H7 (cell line): ENCODE data around the gene NAPEPLD. TPM values are rescaled to one million over a fixed set of nuclear protein-coding genes. Genes with fewer than 3 reads are reported as not detected.
"Not testable (repeated sequence)": the region's sequence is repeated elsewhere in the genome, so short reads cannot be mapped to it uniquely, and the experiment has no call there.

Experiments
- DNase-seq: peaks from one replicate; pipeline ENCODE4 v3.0.0; 2012
- H3K27me3 ChIP-seq: 2 replicates; pipeline ENCODE4 v1.6.0; 2011; ENCODE audit warnings: mild to moderate bottlenecking, low read length; ENCODE audit not compliant: control insufficient read depth, insufficient read depth
- H3K36me3 ChIP-seq: replicated peaks from 2 replicates; pipeline ENCODE4 v1.5.1; 2011; ENCODE audit warnings: low read length; ENCODE audit not compliant: control insufficient read depth, insufficient read depth
- H3K4me3 ChIP-seq: 2 replicates; pipeline ENCODE4 v1.5.1; 2011; ENCODE audit warnings: low read depth, mild to moderate bottlenecking, control low read depth, low read length, moderate library complexity; ENCODE audit not compliant: insufficient read depth
- total RNA-seq: library from RNA; depleted of rRNA; stranded (reverse); fragments of >200 nt; shearing (Covaris generic); gene quantifications from 2 replicates; pipeline ENCODE4 v1.2.3, GENCODE V29; 2014

NAPEPLD gene
- total RNA-seq, 1 experiment from 2014 or later = 1.6 TPM

GRCh38 chr7:103106703-103107070 lies 42.2 kb downstream of the NAPEPLD start:
- H3K4me3 ChIP-seq, H3K27me3 ChIP-seq, H3K36me3 ChIP-seq, DNase-seq: not testable (repeated sequence)

GRCh38 chr7:103106005-103106702 lies 42.7 kb downstream of the NAPEPLD start:
- Histone ChIP-seq H3K27me3 (no peaks in the 10 kb centered on the region), H3K4me3 (no peak overlapping the region)
- DNase-seq = no peak

GRCh38 chr7:103101543-103101942 lies 47.4 kb downstream of the NAPEPLD start:
- H3K27me3 ChIP-seq = no peaks in the 10 kb centered on the region
- DNase-seq = no peak
- H3K36me3 ChIP-seq = peaks cover 1% of the 10 kb centered on the region

More at GRCh38 chr7:103106005-103106702, 42.7 kb downstream of the NAPEPLD start:
- H3K36me3 ChIP-seq = no peaks in the 10 kb centered on the region

DNA sequence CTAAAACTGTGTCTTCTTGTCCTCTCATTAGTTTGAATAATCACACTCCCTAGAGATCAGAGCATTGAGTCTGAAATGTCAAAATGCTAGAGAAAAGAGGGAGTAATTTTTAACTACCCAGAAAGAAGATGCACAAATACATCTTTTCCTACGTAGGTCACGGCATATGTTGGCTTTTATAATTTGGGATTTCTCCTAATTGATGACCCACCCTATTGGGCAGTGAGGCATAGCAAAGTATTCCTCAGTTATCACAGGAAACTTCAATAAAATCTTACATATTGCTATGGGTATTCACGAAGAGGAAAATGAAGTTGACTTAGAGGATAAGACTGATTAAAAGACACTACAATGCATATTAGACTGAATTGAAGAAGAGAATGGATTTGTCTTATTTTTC lies 48.6 kb downstream of the NAPEPLD start:
- Histone ChIP-seq H3K27me3 (no peaks in the 10 kb centered on the region), H3K4me3 (no peak overlapping the region), H3K36me3 (peaks cover 1% of the 10 kb centered on the region)
- no peak for DNase-seq

More at GRCh38 chr7:103101543-103101942, 47.4 kb downstream of the NAPEPLD start:
- H3K4me3 ChIP-seq = no peak overlapping the region

- no peaks in the 10 kb centered on the region for H3K27me3 ChIP-seq
- no peak for DNase-seq
- H3K4me3 ChIP-seq = no peak overlapping the region
- peaks cover 1% of the 10 kb centered on the region for H3K36me3 ChIP-seq
Observed at GRCh38 chr7:103097041-103097440, 51.9 kb downstream of the NAPEPLD start.

DNA sequence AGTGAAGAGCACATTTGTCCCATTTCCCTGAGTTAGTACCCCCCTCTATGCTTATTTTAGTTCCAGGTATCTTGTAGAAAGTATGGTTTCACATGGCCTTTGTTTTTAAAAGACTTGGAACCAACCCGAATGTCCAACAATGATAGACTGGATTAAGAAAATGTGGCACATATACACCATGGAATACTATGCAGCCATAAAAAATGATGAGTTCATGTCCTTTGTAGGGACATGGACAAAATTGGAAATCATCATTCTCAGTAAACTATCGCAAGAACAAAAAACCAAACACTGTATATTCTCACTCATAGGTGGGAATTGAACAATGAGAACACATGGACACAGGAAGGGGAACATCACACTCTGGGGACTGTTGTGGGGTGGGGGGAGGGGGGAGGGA lies 53.3 kb downstream of the NAPEPLD start:
- H3K4me3 ChIP-seq, DNase-seq, H3K27me3 ChIP-seq, H3K36me3 ChIP-seq: not testable (repeated sequence)

DNA sequence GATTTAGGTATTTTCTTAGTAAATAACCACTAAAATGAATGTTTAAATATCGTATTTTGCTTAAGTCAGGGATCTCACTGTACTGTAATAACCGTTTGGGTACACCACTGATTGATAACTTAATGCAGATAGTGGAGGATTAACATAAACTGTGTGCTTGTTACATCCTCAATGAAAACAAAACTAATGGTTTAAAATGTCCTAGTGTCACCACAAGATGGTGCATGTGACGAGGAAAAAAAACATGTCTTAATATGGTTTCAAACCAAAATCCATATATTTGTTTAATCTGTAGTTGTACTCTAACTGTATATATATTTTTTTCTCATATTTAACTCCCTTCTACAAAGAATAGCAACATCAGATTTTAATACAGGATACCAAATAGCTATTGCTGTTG lies 54.8 kb downstream of the NAPEPLD start:
- H3K36me3 ChIP-seq = no peaks in the 10 kb centered on the region; the same call in none of the 2 replicates
- H3K4me3 ChIP-seq = no peak overlapping the region
- no peaks in the 10 kb centered on the region for H3K27me3 ChIP-seq
- DNase-seq = no peak

GRCh38 chr7:103093429-103093828 lies 55.5 kb downstream of the NAPEPLD start:
- H3K27me3 ChIP-seq = no peaks in the 10 kb centered on the region
- no peak for DNase-seq
- no peak overlapping the region for H3K4me3 ChIP-seq
- no peaks in the 10 kb centered on the region; the same call in none of the 2 replicates for H3K36me3 ChIP-seq

- not testable (repeated sequence) for DNase-seq, H3K4me3 ChIP-seq, H3K36me3 ChIP-seq, H3K27me3 ChIP-seq
Observed at GRCh38 chr7:103092321-103092720, 56.6 kb downstream of the NAPEPLD start.

- no peaks in the 10 kb centered on the region for H3K27me3 ChIP-seq
- DNase-seq = no peak
- H3K4me3 ChIP-seq = no peak overlapping the region
- H3K36me3 ChIP-seq = peaks cover 6% of the 10 kb centered on the region; the same call in 1 of the 2 replicates
Observed at GRCh38 chr7:103083210-103083609, 65.7 kb downstream of the NAPEPLD start.

- Histone ChIP-seq H3K36me3 (peaks cover 6% of the 10 kb centered on the region; the same call in 1 of the 2 replicates), H3K4me3 (no peak overlapping the region), H3K27me3 (no peaks in the 10 kb centered on the region)
- no peak for DNase-seq
Observed at GRCh38 chr7:103082497-103082896, 66.4 kb downstream of the NAPEPLD start.

DNA sequence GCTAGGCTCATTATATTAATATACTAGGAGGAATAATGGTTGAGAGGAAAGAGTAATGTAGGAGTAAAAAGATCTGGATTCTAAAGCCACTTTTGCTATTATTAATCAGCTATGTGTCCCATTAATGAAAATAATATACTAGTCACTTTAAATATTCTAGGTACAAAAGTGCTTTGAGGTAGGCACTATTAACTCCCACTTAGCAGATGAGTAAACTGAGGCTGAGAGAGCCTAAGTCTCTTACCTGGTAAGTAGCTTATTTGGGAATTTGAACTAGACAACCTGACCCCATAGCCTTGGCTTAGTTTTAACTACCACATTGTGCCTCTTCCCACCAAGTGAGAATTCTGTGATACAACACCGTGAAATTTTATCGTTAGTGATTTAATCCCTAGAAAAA lies 68.0 kb downstream of the NAPEPLD start:
- Histone ChIP-seq H3K36me3 (0 out of 2 replicates have a peak, but pooled peaks cover 4% of the 10 kb centered on the region), H3K27me3 (no peaks in the 10 kb centered on the region), H3K4me3 (no peak overlapping the region)
- no peak for DNase-seq

DNA sequence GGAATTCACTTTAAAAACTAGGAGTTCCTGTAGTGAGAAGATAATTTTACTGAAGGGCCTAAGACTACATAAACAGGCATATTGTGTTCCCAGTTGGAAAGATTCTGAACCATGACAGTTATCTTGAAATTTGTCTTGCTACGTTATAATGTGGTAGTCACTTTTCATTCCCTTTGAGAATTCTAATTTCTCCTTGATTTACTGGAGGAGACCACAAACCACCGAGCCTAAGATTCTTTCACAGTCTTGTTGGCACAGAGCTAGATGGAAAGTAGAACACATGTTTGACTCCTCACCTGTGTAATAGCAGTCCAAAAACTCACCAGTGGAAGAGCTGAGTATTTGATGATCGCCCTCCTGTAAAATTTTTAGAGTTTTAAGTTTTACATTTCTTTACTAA lies 69.1 kb downstream of the NAPEPLD start:
- no peaks in the 10 kb centered on the region for H3K27me3 ChIP-seq
- H3K36me3 ChIP-seq = 0 out of 2 replicates have a peak, but pooled peaks cover 4% of the 10 kb centered on the region
- no peak overlapping the region for H3K4me3 ChIP-seq
- DNase-seq = no peak

DNA sequence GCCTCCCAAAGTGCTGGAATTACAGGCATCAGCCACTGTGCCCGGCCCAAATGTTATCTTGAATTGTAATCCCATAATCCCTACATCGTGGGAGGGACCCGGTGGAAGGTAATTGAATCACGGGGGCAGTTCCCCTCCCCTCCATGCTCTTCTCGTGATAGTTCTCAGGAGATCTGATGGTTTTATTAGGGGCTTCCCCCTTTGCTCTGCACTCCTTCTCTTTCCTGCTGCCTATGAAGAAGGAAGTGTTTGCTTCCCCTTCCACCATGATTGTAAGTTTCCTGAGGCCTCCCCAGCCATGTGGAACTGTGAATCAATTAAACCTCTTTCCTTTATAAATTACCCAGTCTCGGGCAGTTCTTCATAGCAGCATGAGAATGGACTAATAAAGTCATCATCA lies 70.7 kb downstream of the NAPEPLD start:
- not testable (repeated sequence) for H3K36me3 ChIP-seq, DNase-seq, H3K27me3 ChIP-seq, H3K4me3 ChIP-seq

GRCh38 chr7:103077318-103077717 lies 71.6 kb downstream of the NAPEPLD start:
- no peak overlapping the region for H3K4me3 ChIP-seq
- no peak for DNase-seq
- H3K27me3 ChIP-seq = no peaks in the 10 kb centered on the region
- no peaks in the 10 kb centered on the region for H3K36me3 ChIP-seq
